Neural cell (in vitro differentiated cells): ENCODE results near the gene SHANK3.

Source experiments
- EP300 ChIP-seq: fragments of 450-650 bp; conservative IDR thresholded peaks from 2 replicates; pipeline ENCODE4 v1.6.1; 2014; ENCODE audit warnings: antibody characterized with exemption, mild to moderate bottlenecking, moderate library complexity; ENCODE audit not compliant: poor library complexity, severe bottlenecking
- EZH2 ChIP-seq: fragments of 200-600, 300-800 bp; shearing (Covaris generic), sonication (generic); IDR thresholded peaks from 2 replicates; pipeline ENCODE4 v1.6.1; 2014; ENCODE audit warnings: antibody characterized with exemption, low read length, borderline replicate concordance, mild to moderate bottlenecking; ENCODE audit not compliant: insufficient read depth, poor library complexity, severe bottlenecking
- POLR2AphosphoS5 ChIP-seq: IDR thresholded peaks from 2 replicates; pipeline ENCODE4 v1.6.1; 2012
- RAD21 ChIP-seq: fragments of 450-650 bp; conservative IDR thresholded peaks from 2 replicates; pipeline ENCODE4 v1.6.1; 2014; ENCODE audit warnings: antibody characterized with exemption, mild to moderate bottlenecking, moderate library complexity
- TF ChIP-seq, protein P1 (sequence below): fragments of 450-650 bp; IDR thresholded peaks from 2 replicates; pipeline ENCODE4 v1.5.1; 2014; ENCODE audit warnings: antibody characterized with exemption, mild to moderate bottlenecking, moderate library complexity; ENCODE audit not compliant: poor library complexity, severe bottlenecking
- TF ChIP-seq, protein P2 (sequence below): IDR thresholded peaks from 2 replicates; pipeline ENCODE4 v1.6.1; 2012; ENCODE audit warnings: borderline replicate concordance

DNA sequence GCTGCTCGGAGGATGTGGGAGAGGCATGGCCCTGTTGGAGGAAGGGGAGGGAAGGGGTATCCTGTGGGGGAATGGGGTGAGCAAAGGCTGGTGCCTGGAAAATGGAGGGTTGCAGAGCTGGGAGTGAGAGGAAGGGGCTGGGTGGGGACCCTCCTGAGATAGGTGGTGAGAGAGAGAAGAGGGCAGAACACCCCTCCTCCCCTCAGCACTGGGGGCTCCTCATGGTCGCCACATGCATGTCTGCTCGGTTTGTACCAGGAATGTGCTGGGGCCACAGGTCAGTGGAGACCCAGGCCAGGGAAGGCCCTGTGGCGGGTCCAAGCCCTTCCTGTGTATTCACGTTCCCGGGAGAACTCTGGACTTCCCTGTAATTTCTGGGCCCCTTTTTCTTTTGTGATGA is 37.6 kb downstream of the SHANK3 start:
- TF ChIP-seq, protein P1, sequence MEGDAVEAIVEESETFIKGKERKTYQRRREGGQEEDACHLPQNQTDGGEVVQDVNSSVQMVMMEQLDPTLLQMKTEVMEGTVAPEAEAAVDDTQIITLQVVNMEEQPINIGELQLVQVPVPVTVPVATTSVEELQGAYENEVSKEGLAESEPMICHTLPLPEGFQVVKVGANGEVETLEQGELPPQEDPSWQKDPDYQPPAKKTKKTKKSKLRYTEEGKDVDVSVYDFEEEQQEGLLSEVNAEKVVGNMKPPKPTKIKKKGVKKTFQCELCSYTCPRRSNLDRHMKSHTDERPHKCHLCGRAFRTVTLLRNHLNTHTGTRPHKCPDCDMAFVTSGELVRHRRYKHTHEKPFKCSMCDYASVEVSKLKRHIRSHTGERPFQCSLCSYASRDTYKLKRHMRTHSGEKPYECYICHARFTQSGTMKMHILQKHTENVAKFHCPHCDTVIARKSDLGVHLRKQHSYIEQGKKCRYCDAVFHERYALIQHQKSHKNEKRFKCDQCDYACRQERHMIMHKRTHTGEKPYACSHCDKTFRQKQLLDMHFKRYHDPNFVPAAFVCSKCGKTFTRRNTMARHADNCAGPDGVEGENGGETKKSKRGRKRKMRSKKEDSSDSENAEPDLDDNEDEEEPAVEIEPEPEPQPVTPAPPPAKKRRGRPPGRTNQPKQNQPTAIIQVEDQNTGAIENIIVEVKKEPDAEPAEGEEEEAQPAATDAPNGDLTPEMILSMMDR: no peak
- TF ChIP-seq EP300 (no peak), RAD21 (no peak), POLR2AphosphoS5 (no peak), EZH2 (no peak)
- TF ChIP-seq, protein P2, sequence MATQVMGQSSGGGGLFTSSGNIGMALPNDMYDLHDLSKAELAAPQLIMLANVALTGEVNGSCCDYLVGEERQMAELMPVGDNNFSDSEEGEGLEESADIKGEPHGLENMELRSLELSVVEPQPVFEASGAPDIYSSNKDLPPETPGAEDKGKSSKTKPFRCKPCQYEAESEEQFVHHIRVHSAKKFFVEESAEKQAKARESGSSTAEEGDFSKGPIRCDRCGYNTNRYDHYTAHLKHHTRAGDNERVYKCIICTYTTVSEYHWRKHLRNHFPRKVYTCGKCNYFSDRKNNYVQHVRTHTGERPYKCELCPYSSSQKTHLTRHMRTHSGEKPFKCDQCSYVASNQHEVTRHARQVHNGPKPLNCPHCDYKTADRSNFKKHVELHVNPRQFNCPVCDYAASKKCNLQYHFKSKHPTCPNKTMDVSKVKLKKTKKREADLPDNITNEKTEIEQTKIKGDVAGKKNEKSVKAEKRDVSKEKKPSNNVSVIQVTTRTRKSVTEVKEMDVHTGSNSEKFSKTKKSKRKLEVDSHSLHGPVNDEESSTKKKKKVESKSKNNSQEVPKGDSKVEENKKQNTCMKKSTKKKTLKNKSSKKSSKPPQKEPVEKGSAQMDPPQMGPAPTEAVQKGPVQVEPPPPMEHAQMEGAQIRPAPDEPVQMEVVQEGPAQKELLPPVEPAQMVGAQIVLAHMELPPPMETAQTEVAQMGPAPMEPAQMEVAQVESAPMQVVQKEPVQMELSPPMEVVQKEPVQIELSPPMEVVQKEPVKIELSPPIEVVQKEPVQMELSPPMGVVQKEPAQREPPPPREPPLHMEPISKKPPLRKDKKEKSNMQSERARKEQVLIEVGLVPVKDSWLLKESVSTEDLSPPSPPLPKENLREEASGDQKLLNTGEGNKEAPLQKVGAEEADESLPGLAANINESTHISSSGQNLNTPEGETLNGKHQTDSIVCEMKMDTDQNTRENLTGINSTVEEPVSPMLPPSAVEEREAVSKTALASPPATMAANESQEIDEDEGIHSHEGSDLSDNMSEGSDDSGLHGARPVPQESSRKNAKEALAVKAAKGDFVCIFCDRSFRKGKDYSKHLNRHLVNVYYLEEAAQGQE: no peak
